HepG2 (cell line): Measurements from ENCODE around the gene CAMTA1. TPM values are rescaled to one million over a fixed set of nuclear protein-coding genes. Genes with fewer than 3 reads are reported as not detected.
A peak's percentile ranks its signal among the peaks of the same experiment; 100 is the strongest.

Experiments used
- CBX2 ChIP-seq, 2 experiments: fragments of 200-600 bp in 1 of 2; sonication (generic); formaldehyde crosslinking in 1 of 2; IDR thresholded peaks; 2 replicates each; pipeline versions ENCODE4 v1.7.0 to v1.8.1; 2018 to 2022; ENCODE audit warnings: low read depth in 2 of 2, low read length in 1 of 2, mild to moderate bottlenecking in 1 of 2, missing genetic modification reagents in 1 of 2
- DNMT1 ChIP-seq: sonication (generic); formaldehyde crosslinking; IDR thresholded peaks from 2 replicates; pipeline ENCODE4 v1.5.1; 2020; ENCODE audit warnings: mild to moderate bottlenecking, missing genetic modification reagents
- E2F5 ChIP-seq: sonication (generic); formaldehyde crosslinking; conservative IDR thresholded peaks from 2 replicates; pipeline ENCODE4 v1.4.0; 2020; ENCODE audit warnings: missing genetic modification reagents
- ETV6 ChIP-seq: sonication (generic); formaldehyde crosslinking; conservative IDR thresholded peaks from 2 replicates; pipeline ENCODE4 v1.4.0; 2020; ENCODE audit warnings: missing genetic modification reagents
- MNT ChIP-seq: fragments of 450-650 bp; IDR thresholded peaks from 2 replicates; pipeline ENCODE4 v1.6.1; 2016
- MTF1 ChIP-seq: sonication (generic); formaldehyde crosslinking; IDR thresholded peaks from 2 replicates; pipeline ENCODE4 v1.5.0; 2020; ENCODE audit warnings: missing genetic modification reagents
- NFYB ChIP-seq: sonication (generic); formaldehyde crosslinking; IDR thresholded peaks from 2 replicates; pipeline ENCODE4 v1.4.0; 2020; ENCODE audit warnings: missing genetic modification reagents
- SNRNP70 ChIP-seq: fragments of 200-400 bp; formaldehyde crosslinking; IDR thresholded peaks from 2 replicates; pipeline ENCODE4 v1.6.1; 2017; ENCODE audit warnings: mild to moderate bottlenecking, low read depth, low read length, moderate library complexity
- USF2 ChIP-seq, 2 experiments: sonication (generic) in 1 of 2; formaldehyde crosslinking in 1 of 2; IDR thresholded peaks; 2 replicates each; pipeline versions ENCODE4 v1.5.1 to v1.6.1; 2011 to 2020; ENCODE audit warnings: borderline replicate concordance in 1 of 2, low read depth in 1 of 2, low read length in 1 of 2, mild to moderate bottlenecking in 1 of 2, missing genetic modification reagents in 1 of 2, moderate library complexity in 1 of 2
- ZBTB49 ChIP-seq: sonication (generic); formaldehyde crosslinking; IDR thresholded peaks from 2 replicates; pipeline ENCODE4 v1.4.0; 2020; ENCODE audit warnings: missing genetic modification reagents, borderline replicate concordance
- ZFP91 ChIP-seq: sonication (generic); formaldehyde crosslinking; IDR thresholded peaks from 2 replicates; pipeline ENCODE4 v1.9.0; 2022; ENCODE audit warnings: missing genetic modification reagents, mild to moderate bottlenecking, borderline replicate concordance
- ZMAT3 ChIP-seq: sonication (generic); formaldehyde crosslinking; conservative IDR thresholded peaks from 2 replicates; pipeline ENCODE4 v1.7.0; 2021; ENCODE audit warnings: missing genetic modification reagents
- ZNF10 ChIP-seq: sonication (generic); formaldehyde crosslinking; IDR thresholded peaks from 2 replicates; pipeline ENCODE4 v1.4.0; 2020; ENCODE audit warnings: mild to moderate bottlenecking, low read depth, missing genetic modification reagents, borderline replicate concordance
- ZNF160 ChIP-seq: sonication (generic); formaldehyde crosslinking; IDR thresholded peaks from 2 replicates; pipeline ENCODE4 v1.8.0; 2022; ENCODE audit warnings: mild to moderate bottlenecking, inconsistent platforms, missing genetic modification reagents
- ZNF749 ChIP-seq: sonication (generic); formaldehyde crosslinking; IDR thresholded peaks from 2 replicates; pipeline ENCODE4 v1.8.0; 2022; ENCODE audit warnings: mild to moderate bottlenecking, missing genetic modification reagents, moderate library complexity, borderline replicate concordance
- ZNF770 ChIP-seq: sonication (generic); formaldehyde crosslinking; IDR thresholded peaks from 2 replicates; pipeline ENCODE4 v1.5.0; 2020; ENCODE audit warnings: mild to moderate bottlenecking, missing genetic modification reagents
- polyA plus RNA-seq, 8 experiments: library from polyadenylated mRNA; depleted of rRNA in 3 of 8; stranded (reverse) in 7 of 8; unstranded in 1 of 8; fragments of >200 nt; fragmentation: Illumina TruSeq in 4 of 8; extraction: Trizol in 4 of 8; gene quantifications; 2 replicates each; pipeline versions ENCODE4 v1.2.1 to v1.2.3, GENCODE V29; 2011 to 2016; ENCODE audit warnings: low read depth in 4 of 8, missing spikeins in 1 of 8, mixed read lengths in 1 of 8; ENCODE audit not compliant: insufficient read depth in 1 of 8
- total RNA-seq, 5 experiments: library from RNA; depleted of rRNA; stranded (reverse); fragments of >200 nt; fragmentation: Illumina TruSeq; extraction: Trizol; gene quantifications; 2 replicates each; pipeline ENCODE4 v1.2.3, GENCODE V29; 2016; ENCODE audit warnings: low read depth in 1 of 5

The CAMTA1 gene
- total and polyA plus RNA-seq, 2 of the 13 experiments (the other 11 are each of a cell fraction or from before 2014, with no cell fraction given), result 25.0 to 36.4 TPM

GRCh38 chr1:7680207-7680954, 895.1 kb downstream of the CAMTA1 start (continued):
- no peak for TF ChIP-seq USF2 (IDR thresholded peaks at IDR 0.05; ENCODE audit: low read depth, low read length)
- TF ChIP-seq USF2 (CRISPR knock-in tag; IDR thresholded peaks at IDR 0.05; ENCODE audit: borderline replicate concordance), result no peak
- TF ChIP-seq MTF1 (CRISPR knock-in tag), result 0 out of 2 replicates have a peak, but pooled peaks have one; percentile 25
- TF ChIP-seq NFYB (CRISPR knock-in tag), result no peak
- 0 out of 2 replicates have a peak, but pooled peaks have one; percentile 17 for TF ChIP-seq ZNF770 (CRISPR knock-in tag)
- TF ChIP-seq ZNF160, result no peak
- TF ChIP-seq ZMAT3, result no peak
- no peak for TF ChIP-seq ZNF10 (CRISPR knock-in tag)
- TF ChIP-seq ZBTB49 (CRISPR knock-in tag), result no peak
- TF ChIP-seq SNRNP70, result no peak
- no peak for TF ChIP-seq ZFP91 (CRISPR knock-in tag)
- no peak for TF ChIP-seq E2F5
- TF ChIP-seq ZNF749 (CRISPR knock-in tag), result 0 out of 2 replicates have a peak, but pooled peaks have one; percentile 61
- no peak for TF ChIP-seq CBX2 (IDR thresholded peaks at IDR 0.05; ENCODE audit: low read depth, low read length)
- no peak for TF ChIP-seq CBX2 (CRISPR knock-in tag; IDR thresholded peaks at IDR 0.05; ENCODE audit: low read depth)
- TF ChIP-seq DNMT1, result no peak
- no peak for TF ChIP-seq ETV6 (CRISPR knock-in tag)
- no peak for TF ChIP-seq MNT
